ENCODE measurements around the gene RNF166.

RNF166 gene

GRCh38 chr16:88692861-88693260 is 13.3 kb downstream of the RNF166 start:
- DNase-seq (ENCODE audit: low spot score): no peak

GRCh38 chr16:88691924-88692560 is 14.2 kb downstream of the RNF166 start:
- DNase-seq (ENCODE audit: low spot score): no peak

GRCh38 chr16:88691129-88691813 is 14.9 kb downstream of the RNF166 start:
- no peak for DNase-seq (ENCODE audit: low spot score)

- no peak for DNase-seq (ENCODE audit: low spot score)
Measured at GRCh38 chr16:88690341-88691128, 15.7 kb downstream of the RNF166 start.

GRCh38 chr16:88688013-88688778 is 18.0 kb downstream of the RNF166 start:
- no peak for DNase-seq (ENCODE audit: low spot score)

GRCh38 chr16:88687676-88688012 is 18.6 kb downstream of the RNF166 start:
- no peak for DNase-seq (ENCODE audit: low spot score)

GRCh38 chr16:88687254-88687576 is 19.0 kb downstream of the RNF166 start:
- DNase-seq (ENCODE audit: low spot score): no peak

GRCh38 chr16:88686439-88687253 is 19.6 kb downstream of the RNF166 start, which contains the start of gene SNAI3:
TSS of gene SNAI3 (minus strand) at chr16:88686507. CDS start at chr16:88686406, 101 bp downstream.
- peak; percentile 81 for DNase-seq (ENCODE audit: low spot score)

GRCh38 chr16:88686062-88686438 is 20.2 kb downstream of the RNF166 start:
- DNase-seq (ENCODE audit: low spot score): peak; percentile 49

- peak; percentile 85 for DNase-seq (ENCODE audit: low spot score)
Measured at GRCh38 chr16:88685156-88686061, 20.8 kb downstream of the RNF166 start.

- DNase-seq (ENCODE audit: low spot score): no peak
Measured at GRCh38 chr16:88684569-88685155, 21.5 kb downstream of the RNF166 start.

GRCh38 chr16:88681709-88682451 is 24.3 kb downstream of the RNF166 start:
- DNase-seq (ENCODE audit: low spot score): no peak

GRCh38 chr16:88681084-88681680 is 25.0 kb downstream of the RNF166 start:
- DNase-seq (ENCODE audit: low spot score): no peak

GRCh38 chr16:88680554-88681083 is 25.6 kb downstream of the RNF166 start:
- DNase-seq (ENCODE audit: low spot score): no peak

GRCh38 chr16:88678224-88678979 is 27.8 kb downstream of the RNF166 start:
- DNase-seq (ENCODE audit: low spot score): no peak

GRCh38 chr16:88677721-88678120 is 28.5 kb downstream of the RNF166 start:
- DNase-seq (ENCODE audit: low spot score): no peak

GRCh38 chr16:88676502-88677242 is 29.5 kb downstream of the RNF166 start:
- DNase-seq (ENCODE audit: low spot score): no peak
